CD4-positive, alpha-beta T cell treated with Interleukin-21 for 1 hour (primary cell): Measurements from ENCODE around the gene NOTCH1.
A peak's percentile ranks its signal among the peaks of the same experiment; 100 is the strongest.
"Not testable (repeated sequence)": the region's sequence is repeated elsewhere in the genome, so short reads cannot be mapped to it uniquely, and the experiment has no call there.

Source experiments
- DNase-seq: peaks from one replicate; pipeline ENCODE4 v3.0.0-alpha.2; 2020

Gene NOTCH1

GRCh38 chr9:136578915-136579649 lies 33.2 kb upstream of the NOTCH1 start:
- peak; percentile 23 for DNase-seq

- DNase-seq = no peak
Observed at GRCh38 chr9:136578626-136578914, 32.7 kb upstream of the NOTCH1 start.

- no peak for DNase-seq
Observed at GRCh38 chr9:136577941-136578625, 32.2 kb upstream of the NOTCH1 start.

- DNase-seq = no peak
Observed at GRCh38 chr9:136576269-136576626, 30.4 kb upstream of the NOTCH1 start.

- no peak for DNase-seq
Observed at GRCh38 chr9:136575626-136576268, 29.9 kb upstream of the NOTCH1 start.

- DNase-seq = not testable (repeated sequence)
Observed at GRCh38 chr9:136574606-136575005, 28.8 kb upstream of the NOTCH1 start.

- no peak for DNase-seq
Observed at GRCh38 chr9:136572828-136573625, 27.2 kb upstream of the NOTCH1 start.

- peak; percentile 37 for DNase-seq
Observed at GRCh38 chr9:136572003-136572827, 26.4 kb upstream of the NOTCH1 start.

- no peak for DNase-seq
Observed at GRCh38 chr9:136571531-136571930, 25.7 kb upstream of the NOTCH1 start.

GRCh38 chr9:136570916-136571315 lies 25.1 kb upstream of the NOTCH1 start:
- no peak for DNase-seq

- DNase-seq = no peak
Observed at GRCh38 chr9:136570191-136570845, 24.5 kb upstream of the NOTCH1 start.

- no peak for DNase-seq
Observed at GRCh38 chr9:136569526-136570148, 23.8 kb upstream of the NOTCH1 start.

GRCh38 chr9:136568288-136569081 lies 22.6 kb upstream of the NOTCH1 start:
- DNase-seq = no peak

- no peak for DNase-seq
Observed at GRCh38 chr9:136567651-136568287, 21.9 kb upstream of the NOTCH1 start.

- no peak for DNase-seq
Observed at GRCh38 chr9:136566901-136567300, 21.1 kb upstream of the NOTCH1 start.

GRCh38 chr9:136566553-136566895 lies 20.7 kb upstream of the NOTCH1 start:
- DNase-seq = no peak

- no peak for DNase-seq
Observed at GRCh38 chr9:136565715-136566552, 20.1 kb upstream of the NOTCH1 start.

GRCh38 chr9:136565086-136565714 lies 19.4 kb upstream of the NOTCH1 start:
- DNase-seq = no peak
